B cell (primary cell): ENCODE results near the gene SFXN5. TPM values are rescaled to one million over a fixed set of nuclear protein-coding genes. Genes with fewer than 3 reads are reported as not detected.

ENCODE experiments used
- ATAC-seq: fragments of 200-7000 bp; cut with Tn5 transposase; one replicate; pipeline ENCODE4 v1.10.0; 2021; ENCODE audit warnings: low read depth, mild to moderate bottlenecking, moderate number of reproducible peaks, moderate library complexity
- CTCF ChIA-PET: fragments of 350-600 bp; sonication (Branson Sonifier 250); formaldehyde crosslinking; loops from one replicate; lab custom pipeline; 2021; ENCODE audit warnings: antibody characterized with exemption, inconsistent platforms; lab: Charles Lee
- POLR2A ChIA-PET: fragments of 350-600 bp; sonication (Branson Sonifier 250); formaldehyde crosslinking; loops from one replicate; lab custom pipeline; 2021; ENCODE audit warnings: antibody characterized with exemption; lab: Charles Lee
- DNase-seq: peaks from one replicate; pipeline ENCODE4 v3.0.0; 2013
- H2AFZ ChIP-seq: 2 replicates; pipeline ENCODE4 v1.6.1; 2012; ENCODE audit warnings: mild to moderate bottlenecking, low read depth, low read length; ENCODE audit not compliant: insufficient read depth, poor library complexity, severe bottlenecking
- H3K27ac ChIP-seq, 2 donors: 1 replicate in 1 of 2; 2 replicates in 1 of 2; pipeline ENCODE4 v1.5.1; 2012 to 2013; ENCODE audit warnings: low read length in 2 of 2, mild to moderate bottlenecking in 2 of 2, moderate library complexity in 1 of 2
- H3K27me3 ChIP-seq, 4 experiments: fragments of 200-600 bp in 1 of 4; sonication (generic) in 1 of 4; replicated peaks in 1 of 4; 1 replicate in 2 of 4; 2 replicates in 2 of 4; pipeline versions ENCODE4 v1.6.1 to v1.7.0; 2013 to 2016; ENCODE audit warnings: low read length in 3 of 4, mild to moderate bottlenecking in 2 of 4, mixed read lengths in 1 of 4, moderate library complexity in 1 of 4; ENCODE audit not compliant: insufficient read depth in 4 of 4, control insufficient read depth in 3 of 4; ENCODE audit errors: control extremely low read depth in 1 of 4
- H3K36me3 ChIP-seq, 2 experiments: replicated peaks in 1 of 2; 1 replicate in 1 of 2; 2 replicates in 1 of 2; pipeline versions ENCODE4 v1.6.1 to v1.7.1; 2013; ENCODE audit warnings: low read length in 1 of 2; ENCODE audit not compliant: insufficient read depth in 2 of 2, control insufficient read depth in 1 of 2; ENCODE audit errors: control extremely low read depth in 1 of 2, extremely low read depth in 1 of 2
- H3K4me1 ChIP-seq, 2 donors: fragments of 200-600 bp in 1 of 2; sonication (generic) in 1 of 2; 1 replicate in 1 of 2; 2 replicates in 1 of 2; pipeline versions ENCODE4 v1.5.1 to v1.6.1; 2013 to 2017; ENCODE audit warnings: low read length in 2 of 2; ENCODE audit not compliant: control insufficient read depth in 2 of 2, insufficient read depth in 2 of 2
- H3K4me2 ChIP-seq: replicated peaks from 2 replicates; pipeline ENCODE3; 2012; ENCODE audit warnings: mild to moderate bottlenecking, low read depth, low read length; ENCODE audit not compliant: poor library complexity, severe bottlenecking
- H3K4me3 ChIP-seq, 5 experiments: fragments of 200-600 bp in 1 of 5; sonication (generic) in 1 of 5; 1 replicate in 3 of 5; 2 replicates in 2 of 5; pipeline versions ENCODE4 v1.5.1 to v1.7.0; 2011 to 2016; ENCODE audit warnings: low read length in 4 of 5, mild to moderate bottlenecking in 4 of 5, low read depth in 2 of 5, control low read depth in 1 of 5, moderate library complexity in 1 of 5; ENCODE audit not compliant: insufficient read depth in 1 of 5; ENCODE audit errors: control extremely low read depth in 1 of 5, extremely low read depth in 1 of 5
- H3K79me2 ChIP-seq: fragments of 200-600 bp; sonication (generic); one replicate; pipeline ENCODE4 v1.6.0; 2016; ENCODE audit warnings: low read length; ENCODE audit not compliant: control insufficient read depth, insufficient read depth
- H3K9ac ChIP-seq: fragments of 200-600 bp; sonication (generic); 2 replicates; pipeline ENCODE4 v1.6.1; 2017; ENCODE audit warnings: mild to moderate bottlenecking, low read length, moderate library complexity
- H3K9me3 ChIP-seq, 3 donors: one replicate each; pipeline versions ENCODE4 v1.6.1 to v1.7.1; 2013; ENCODE audit warnings: low read length in 2 of 3; ENCODE audit not compliant: control insufficient read depth in 2 of 3, insufficient read depth in 1 of 3; ENCODE audit errors: control extremely low read depth in 1 of 3
- H4K20me1 ChIP-seq: 2 replicates; pipeline ENCODE4 v1.6.0; 2012; ENCODE audit warnings: mild to moderate bottlenecking, low read length; ENCODE audit not compliant: insufficient read depth, control insufficient read depth, poor library complexity, severe bottlenecking
- H3K27ac Mint-ChIP-seq: one replicate; pipeline ENCODE4 v1.8.0; 2021; ENCODE audit warnings: mixed read lengths
- H3K27me3 Mint-ChIP-seq: one replicate; pipeline ENCODE4 v1.8.0; 2021; ENCODE audit warnings: mixed read lengths
- H3K4me1 Mint-ChIP-seq: one replicate; pipeline ENCODE4 v1.8.0; 2021; ENCODE audit warnings: mixed read lengths
- H3K4me3 Mint-ChIP-seq: one replicate; pipeline ENCODE4 v1.8.0; 2021; ENCODE audit warnings: mixed read lengths
- H3K9me3 Mint-ChIP-seq: one replicate; pipeline ENCODE4 v1.8.0; 2022; ENCODE audit warnings: mixed read lengths; ENCODE audit not compliant: insufficient read depth
- EZH2 ChIP-seq: IDR thresholded peaks from 2 replicates; pipeline ENCODE4 v1.6.1; 2012; ENCODE audit warnings: borderline replicate concordance, low read depth, mild to moderate bottlenecking, moderate library complexity, low read length; ENCODE audit not compliant: insufficient read depth, poor library complexity, severe bottlenecking
- WGBS: methylation state at CpG from one replicate; pipeline ENCODE4 v1.1.5; 2013; ENCODE audit warnings: missing lambda C conversion rate; ENCODE audit not compliant: insufficient coverage; 5-methylcytosine and 5-hydroxymethylcytosine counted together
- intact Hi-C: fragments of 100-400 bp; cut with micrococcal nuclease; formaldehyde crosslinking; loops from one replicate; pipeline ENCODE4 v1.10.0; 2022
- polyA plus RNA-seq: library from polyadenylated mRNA; depleted of rRNA; stranded (reverse); fragments of >200 nt; gene quantifications from 2 replicates; pipeline ENCODE4 v1.2.3, GENCODE V29; 2012
- total RNA-seq, 2 donors: library from RNA; stranded (reverse); fragments of 120-200 nt in 1 of 2; gene quantifications; 1 replicate in 1 of 2; 2 replicates in 1 of 2; pipeline versions ENCODE4 v1.2.3 to v1.2.4, GENCODE V29; 2013 to 2022
- TF ChIP-seq, protein P1 (sequence below): fragments of 200-600 bp; IDR thresholded peaks from one replicate; pipeline ENCODE4 v1.8.0; 2022; ENCODE audit warnings: antibody characterized with exemption, mild to moderate bottlenecking

Gene SFXN5
- total and polyA plus RNA-seq, 2 donors (not counting 1 experiment from before 2014, with no cell fraction given): 8.0 to 16.9 TPM

DNA sequence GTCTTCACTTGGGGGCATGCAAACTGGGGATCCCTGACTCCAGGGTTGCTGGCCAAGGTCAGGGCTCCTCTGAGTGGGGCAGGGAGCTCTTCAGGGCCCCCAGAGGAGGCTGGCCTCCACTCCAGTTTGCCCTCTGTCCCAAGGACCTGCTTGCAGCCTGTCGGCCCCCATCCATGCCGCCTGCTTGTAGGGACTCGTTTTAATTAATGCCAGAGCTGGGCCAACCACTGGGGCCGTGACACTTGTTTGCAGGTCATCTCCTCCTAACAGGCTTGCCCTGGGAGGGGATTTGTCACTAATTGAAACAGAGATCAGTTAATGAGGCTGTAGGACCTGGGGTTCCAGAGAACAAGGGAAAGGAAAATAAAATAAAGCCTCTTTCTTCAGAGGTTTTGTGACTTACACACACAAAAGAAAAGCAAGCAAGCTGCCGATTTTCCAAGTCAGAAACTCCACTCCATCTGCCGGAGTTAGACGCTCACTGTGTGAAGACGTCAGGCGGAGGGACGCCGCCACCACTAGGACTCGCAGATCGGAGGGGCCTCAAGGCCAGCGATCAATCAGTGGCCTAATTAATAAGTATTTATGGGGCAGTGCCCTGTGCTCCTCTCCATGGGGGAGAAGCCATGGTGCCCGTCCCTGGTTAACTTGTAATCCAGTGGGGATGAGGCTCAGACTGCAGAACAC, 75.9 kb downstream of the SFXN5 start:
- Histone ChIP-seq H3K4me3 (no peak overlapping the region), H2AFZ (no peak overlapping the region), H4K20me1 (no peaks in the 10 kb centered on the region), H3K4me1 (no peaks in the 10 kb centered on the region), H3K79me2 (no peaks in the 10 kb centered on the region), H3K27ac (no peak overlapping the region), H3K4me2 (no peak overlapping the region), H3K9ac (no peak overlapping the region), H3K27me3 (no peaks in the 10 kb centered on the region), H3K9me3 (no peaks in the 10 kb centered on the region), H3K36me3 (no peaks in the 10 kb centered on the region)
- no peaks in the 10 kb centered on the region for H3K4me1 Mint-ChIP-seq
- H3K27ac Mint-ChIP-seq: no peak overlapping the region
- ChIA-PET POLR2A (no interaction called here), CTCF (interaction anchor here (0.7 to 8.4 kb wide), 4 partner anchors 160 to 182 kb away, joined by 3 to 137 read pairs (median 4); no protein-coding TSS in a partner anchor)
- TF ChIP-seq EZH2: no peak
- TF ChIP-seq, protein P1, sequence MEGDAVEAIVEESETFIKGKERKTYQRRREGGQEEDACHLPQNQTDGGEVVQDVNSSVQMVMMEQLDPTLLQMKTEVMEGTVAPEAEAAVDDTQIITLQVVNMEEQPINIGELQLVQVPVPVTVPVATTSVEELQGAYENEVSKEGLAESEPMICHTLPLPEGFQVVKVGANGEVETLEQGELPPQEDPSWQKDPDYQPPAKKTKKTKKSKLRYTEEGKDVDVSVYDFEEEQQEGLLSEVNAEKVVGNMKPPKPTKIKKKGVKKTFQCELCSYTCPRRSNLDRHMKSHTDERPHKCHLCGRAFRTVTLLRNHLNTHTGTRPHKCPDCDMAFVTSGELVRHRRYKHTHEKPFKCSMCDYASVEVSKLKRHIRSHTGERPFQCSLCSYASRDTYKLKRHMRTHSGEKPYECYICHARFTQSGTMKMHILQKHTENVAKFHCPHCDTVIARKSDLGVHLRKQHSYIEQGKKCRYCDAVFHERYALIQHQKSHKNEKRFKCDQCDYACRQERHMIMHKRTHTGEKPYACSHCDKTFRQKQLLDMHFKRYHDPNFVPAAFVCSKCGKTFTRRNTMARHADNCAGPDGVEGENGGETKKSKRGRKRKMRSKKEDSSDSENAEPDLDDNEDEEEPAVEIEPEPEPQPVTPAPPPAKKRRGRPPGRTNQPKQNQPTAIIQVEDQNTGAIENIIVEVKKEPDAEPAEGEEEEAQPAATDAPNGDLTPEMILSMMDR: no peak
- ATAC-seq (no peak), DNase-seq (no peak)
- intact Hi-C loops: no loop called here
- H3K27me3 Mint-ChIP-seq: no peaks in the 10 kb centered on the region
- H3K9me3 Mint-ChIP-seq: no peaks in the 10 kb centered on the region
- 92% methylated on average over 14 of the region's 15 CpGs for WGBS
- H3K4me3 Mint-ChIP-seq: no peak overlapping the region

DNA sequence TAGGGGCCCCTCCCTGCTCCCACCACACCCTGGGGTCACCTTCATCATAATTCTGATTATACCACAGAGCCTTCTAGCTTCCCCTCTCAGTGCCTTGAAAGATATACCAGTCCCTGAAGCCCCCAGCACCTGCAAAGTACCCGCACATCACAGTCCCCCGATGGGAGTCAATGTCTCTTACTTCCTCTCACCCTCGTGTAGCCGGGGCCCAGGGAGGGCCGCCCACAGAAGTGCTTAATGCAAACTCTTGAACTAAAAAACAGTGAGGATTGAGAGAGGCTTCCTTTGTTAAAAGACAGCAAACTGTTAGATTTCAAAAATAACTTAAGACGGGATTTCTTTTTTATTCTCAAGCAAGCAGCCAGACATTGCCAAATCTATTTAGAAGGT, 76.5 kb downstream of the SFXN5 start:
- no peak overlapping the region for H3K4me3 ChIP-seq
- no peaks in the 10 kb centered on the region for H3K4me1 ChIP-seq
- H3K4me1 Mint-ChIP-seq: no peaks in the 10 kb centered on the region
- no peaks in the 10 kb centered on the region for H4K20me1 ChIP-seq
- no peaks in the 10 kb centered on the region for H3K27me3 Mint-ChIP-seq
- H3K27ac Mint-ChIP-seq: no peak overlapping the region
- no peaks in the 10 kb centered on the region for H3K9me3 Mint-ChIP-seq
- H3K4me2 ChIP-seq: no peak overlapping the region
- H3K36me3 ChIP-seq: no peaks in the 10 kb centered on the region
- ChIA-PET CTCF (interaction anchor here (2.2 to 8.4 kb wide), 2 partner anchors 183 to 217 kb away, joined by 8 to 137 read pairs; no protein-coding TSS in a partner anchor), POLR2A (no interaction called here)
- no peaks in the 10 kb centered on the region for H3K9me3 ChIP-seq
- no CpG with 5 or more reads among the region's 6 CpGs for WGBS
- ATAC-seq (no peak), DNase-seq (no peak)
- intact Hi-C loops: no loop called here
- H3K9ac ChIP-seq: no peak overlapping the region
- H3K27me3 ChIP-seq: no peaks in the 10 kb centered on the region
- H3K27ac ChIP-seq: no peak overlapping the region
- TF ChIP-seq EZH2: no peak
- TF ChIP-seq, protein P1: no peak
- no peak overlapping the region for H3K4me3 Mint-ChIP-seq
- no peak overlapping the region for H2AFZ ChIP-seq
- H3K79me2 ChIP-seq: no peaks in the 10 kb centered on the region
